HG03378 (cell line): Measurements from ENCODE around the gene EPN3.

Source experiments
- ATAC-seq: cut with Tn5 transposase; IDR thresholded peaks from one replicate; pipeline ENCODE4 v1.9.1; 2021; ENCODE audit warnings: mild to moderate bottlenecking, moderate library complexity; ENCODE audit not compliant: unreplicated experiment

Gene EPN3

GRCh38 chr17:50532452-50533024, at the start of gene EPN3:
EPN3 (plus strand) TSS chr17:50532735; CDS start chr17:50536557, 3,822 bp downstream.
- no peak for ATAC-seq

- no peak for ATAC-seq
Observed at GRCh38 chr17:50483266-50483665, 49.3 kb upstream of the EPN3 start.

GRCh38 chr17:50484386-50485155, 48.0 kb upstream of the EPN3 start:
- ATAC-seq = no peak

DNA sequence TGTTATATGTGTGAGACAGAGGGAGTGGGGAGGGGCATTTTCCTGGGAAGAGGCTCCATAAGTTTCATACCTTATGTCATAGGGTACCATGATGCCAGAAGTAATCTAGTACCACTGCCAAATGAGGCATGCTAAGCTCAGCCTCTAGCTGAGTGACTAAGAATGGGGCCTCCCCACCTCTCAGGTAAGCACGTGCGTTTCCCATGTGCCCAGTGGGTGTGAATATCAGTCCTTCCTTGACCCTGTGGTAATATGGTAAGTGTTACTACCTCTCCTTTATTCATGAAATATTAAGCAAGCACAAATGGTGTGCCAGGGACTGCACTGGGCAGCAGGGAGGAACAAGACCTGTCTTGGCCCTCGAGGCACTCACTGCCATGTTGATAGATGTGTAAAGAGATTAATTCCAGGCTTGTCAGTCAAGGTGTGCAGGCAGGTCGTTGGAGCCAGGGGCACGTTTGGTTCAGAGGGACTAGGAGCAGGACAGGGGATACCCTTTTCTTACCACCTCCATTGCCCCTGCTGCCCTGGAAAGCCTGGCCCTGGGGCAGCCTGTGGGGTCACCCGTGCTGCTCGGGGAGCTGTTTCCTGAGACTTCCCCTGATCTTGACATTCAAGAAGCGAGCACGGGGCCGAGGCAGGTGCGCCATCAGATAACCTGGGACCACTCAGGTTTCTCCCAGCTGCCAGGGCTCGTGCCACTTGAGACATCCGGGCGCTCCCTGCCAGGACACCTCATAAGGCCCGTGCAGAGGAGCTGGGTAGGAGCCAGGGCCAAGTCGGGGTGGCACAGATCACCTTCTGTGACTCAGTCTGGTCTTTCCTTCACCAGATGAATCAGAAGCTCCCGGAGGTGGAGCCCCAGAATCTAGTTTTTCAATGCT, 45.1 kb upstream of the EPN3 start:
- no peak for ATAC-seq

DNA sequence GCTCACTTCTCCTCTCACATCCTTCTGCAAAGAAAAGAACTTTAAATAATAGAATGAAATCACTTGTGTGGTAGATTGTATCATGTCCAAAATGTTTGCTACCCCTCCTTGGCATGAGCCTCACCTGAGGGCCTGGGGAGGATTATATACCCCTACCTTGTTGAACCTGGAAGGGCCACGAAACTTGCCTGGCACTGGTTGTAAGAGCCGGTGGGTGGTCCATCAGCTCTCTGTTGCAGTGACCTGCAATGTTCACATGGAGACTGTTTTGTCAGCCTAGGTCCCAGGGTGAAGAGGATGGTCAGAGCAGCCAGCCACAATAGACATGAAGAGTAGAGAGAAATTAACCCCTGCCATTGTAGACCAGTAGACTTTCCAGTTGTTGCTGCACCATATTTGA, 43.7 kb upstream of the EPN3 start:
- no peak for ATAC-seq

GRCh38 chr17:50491505-50491904, 41.0 kb upstream of the EPN3 start:
- ATAC-seq = no peak

DNA sequence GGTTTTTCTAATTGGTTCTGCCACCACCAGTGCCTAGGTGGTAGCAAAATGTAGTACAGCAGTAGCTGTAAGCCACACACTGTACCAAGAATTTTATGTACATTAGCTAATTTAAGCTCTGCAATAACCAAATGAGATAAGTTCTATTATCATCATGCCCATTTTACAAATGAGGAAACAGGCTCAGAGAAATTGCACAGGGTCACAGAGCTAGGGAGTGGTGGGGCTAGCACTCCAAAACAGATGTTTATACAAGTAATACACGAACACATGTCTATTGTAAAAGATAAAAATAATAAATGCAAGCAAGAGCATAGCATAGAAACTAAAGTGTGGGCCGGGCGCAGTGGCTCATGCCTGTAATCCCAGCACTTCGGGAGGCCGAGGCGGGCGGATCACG, 40.3 kb upstream of the EPN3 start:
- no peak for ATAC-seq

DNA sequence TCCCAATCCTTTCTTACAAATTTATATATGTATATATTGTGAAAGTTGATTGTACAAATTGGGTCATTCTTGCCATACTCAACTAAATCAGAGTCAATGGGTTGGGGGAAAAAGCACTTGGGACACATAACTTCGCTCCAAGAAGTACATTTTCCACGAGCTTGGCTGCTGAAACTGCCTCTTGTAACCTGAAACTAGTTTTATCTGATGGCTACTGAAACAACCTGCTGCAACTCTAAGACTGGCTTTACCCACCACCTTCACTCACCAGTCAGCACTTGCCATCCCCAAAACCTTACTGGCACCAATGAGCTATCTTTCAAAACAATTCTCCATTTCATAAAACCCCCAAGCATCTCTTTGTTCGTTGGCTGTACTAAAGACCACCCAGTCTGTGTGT, 38.8 kb upstream of the EPN3 start:
- ATAC-seq = no peak

DNA sequence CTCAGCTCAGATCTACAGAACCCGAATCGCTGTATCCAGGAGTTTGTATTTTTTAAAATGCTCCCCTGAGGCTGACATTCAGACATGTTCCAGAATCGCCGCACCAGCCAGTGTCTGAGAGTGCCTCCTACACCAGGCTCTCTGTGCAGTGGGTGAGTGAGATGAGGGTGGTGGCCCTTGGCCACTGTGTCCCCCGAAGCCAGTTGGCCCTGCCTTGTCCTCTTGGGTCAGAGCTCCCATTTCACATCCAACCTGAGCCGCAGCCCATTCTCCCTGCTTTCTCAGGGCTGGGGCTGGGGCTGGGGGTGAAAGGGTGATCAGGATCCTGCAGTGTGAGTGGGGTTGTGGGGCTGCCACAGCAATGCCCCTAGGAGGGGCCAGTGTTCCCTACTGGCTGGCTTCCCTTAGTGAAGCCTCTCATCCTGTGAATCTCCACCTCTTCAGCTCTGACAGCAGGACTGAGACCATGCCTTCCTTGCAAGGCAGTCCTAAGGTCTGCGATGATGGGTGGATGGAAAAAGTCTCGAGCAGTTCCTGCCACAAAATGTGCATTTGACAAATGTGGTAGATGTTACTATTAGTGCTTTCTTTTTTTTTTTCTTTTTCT, 37.2 kb upstream of the EPN3 start:
- ATAC-seq = no peak

- no peak for ATAC-seq
Observed at GRCh38 chr17:50495918-50496317, 36.6 kb upstream of the EPN3 start.

DNA sequence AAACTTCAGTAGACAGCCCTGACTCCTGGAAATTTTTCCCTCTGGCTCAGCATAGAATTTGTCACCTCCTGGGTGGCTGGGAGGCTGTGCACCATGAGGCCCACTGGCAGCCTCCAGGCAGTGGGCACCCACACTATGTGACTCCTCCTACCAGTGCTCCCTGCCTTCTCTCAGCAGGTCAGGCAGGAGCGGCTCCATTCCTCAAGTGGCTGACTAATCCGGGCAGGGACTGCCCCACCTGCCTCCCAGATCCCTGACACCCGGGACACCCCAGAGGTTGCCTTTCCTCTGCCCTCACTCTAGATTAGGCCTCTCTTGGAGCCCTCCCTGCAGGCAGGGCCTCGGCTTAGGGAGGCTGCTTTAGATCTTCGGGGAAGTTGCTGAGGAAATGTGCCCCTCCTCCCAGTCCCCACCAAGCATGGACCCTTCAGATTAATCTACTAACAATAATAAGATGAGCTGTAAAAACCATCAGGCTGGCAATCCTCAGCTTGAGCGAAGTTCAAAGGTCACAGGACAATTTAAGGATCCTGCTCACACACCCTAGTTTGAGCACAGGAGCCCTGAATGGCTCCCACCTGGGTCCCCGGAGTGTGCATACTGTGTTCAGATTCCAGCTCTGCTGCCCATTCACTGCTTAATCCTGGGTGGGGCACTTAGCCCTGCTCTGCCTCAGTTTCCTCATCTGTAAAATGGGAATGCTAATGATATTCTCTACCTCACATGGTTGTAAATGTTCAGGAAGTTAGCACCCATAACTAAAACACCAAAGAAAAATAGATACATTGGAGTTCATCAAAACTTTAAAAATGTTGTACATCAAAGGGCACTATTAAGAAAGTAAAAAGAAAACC, 34.3 kb upstream of the EPN3 start:
- no peak for ATAC-seq

- no peak for ATAC-seq
Observed at GRCh38 chr17:50499270-50499669, 33.3 kb upstream of the EPN3 start.

DNA sequence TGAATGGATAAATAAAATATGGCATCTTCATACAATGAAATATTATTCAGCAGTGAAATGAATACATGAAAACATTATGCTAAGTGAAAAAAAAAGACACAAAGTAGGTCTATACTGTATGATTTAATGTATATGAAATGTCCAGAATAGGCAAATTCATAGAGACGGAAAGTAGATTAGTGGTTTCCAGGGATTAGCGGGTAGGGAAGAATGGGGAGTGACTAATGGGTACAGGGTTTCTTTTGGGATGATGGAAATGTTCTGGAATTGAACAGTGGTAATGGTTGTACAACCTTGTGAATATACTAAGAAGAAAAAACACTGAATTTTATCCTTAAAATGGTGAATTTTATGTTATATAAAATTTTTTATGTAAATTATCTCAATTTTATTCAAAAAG, 32.8 kb upstream of the EPN3 start:
- no peak for ATAC-seq

DNA sequence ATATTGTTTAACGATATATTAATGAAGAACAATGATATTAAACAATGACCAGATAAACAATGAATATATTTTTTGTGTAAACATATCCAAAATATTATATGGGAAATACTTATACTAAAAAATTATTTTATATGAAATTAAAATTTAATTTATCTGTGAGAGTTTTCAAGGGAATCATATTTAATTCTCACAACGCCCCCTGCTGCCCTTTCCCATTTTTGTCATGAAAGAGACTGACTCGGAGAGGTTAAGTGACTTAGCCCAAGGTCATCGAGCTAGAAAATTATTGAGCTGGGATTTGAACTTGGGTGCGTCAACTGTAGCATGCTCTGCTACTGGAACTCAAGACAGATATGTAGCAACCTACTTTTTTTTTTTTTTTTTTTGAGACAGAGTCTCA, 31.5 kb upstream of the EPN3 start:
- ATAC-seq = no peak

DNA sequence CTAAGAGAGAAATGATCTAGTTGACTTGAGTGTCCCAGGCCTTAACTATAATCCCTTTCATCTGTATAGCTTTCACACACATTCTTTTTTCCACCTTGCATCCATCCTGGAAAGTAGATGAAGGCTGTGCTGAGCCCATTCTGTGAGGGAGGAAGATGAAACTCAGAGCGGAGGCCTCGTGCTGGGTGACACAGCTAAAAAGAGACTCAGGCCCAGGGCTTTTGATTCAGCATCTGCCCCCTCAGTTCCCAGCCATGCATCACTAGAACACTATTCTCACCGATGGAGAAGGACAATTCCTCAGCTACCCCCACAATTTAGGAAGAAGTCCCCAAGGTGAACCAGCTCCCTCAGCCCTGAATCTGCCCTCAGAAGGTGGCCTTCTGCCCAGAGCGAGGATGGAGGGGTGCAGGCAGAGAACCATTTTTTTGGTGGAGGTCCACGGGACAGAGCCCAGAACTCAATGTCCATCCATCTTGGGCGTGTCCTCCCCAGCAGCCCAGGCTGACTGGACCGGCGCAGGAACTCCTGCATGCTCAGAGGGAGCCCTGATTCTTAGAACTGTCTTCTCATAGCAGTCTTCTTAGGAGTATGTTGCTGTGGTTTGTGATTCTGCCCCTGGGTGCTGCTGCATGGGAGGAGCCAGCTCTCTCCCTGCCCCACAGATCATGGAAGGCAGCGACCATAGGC, 30.1 kb upstream of the EPN3 start:
- ATAC-seq = no peak

DNA sequence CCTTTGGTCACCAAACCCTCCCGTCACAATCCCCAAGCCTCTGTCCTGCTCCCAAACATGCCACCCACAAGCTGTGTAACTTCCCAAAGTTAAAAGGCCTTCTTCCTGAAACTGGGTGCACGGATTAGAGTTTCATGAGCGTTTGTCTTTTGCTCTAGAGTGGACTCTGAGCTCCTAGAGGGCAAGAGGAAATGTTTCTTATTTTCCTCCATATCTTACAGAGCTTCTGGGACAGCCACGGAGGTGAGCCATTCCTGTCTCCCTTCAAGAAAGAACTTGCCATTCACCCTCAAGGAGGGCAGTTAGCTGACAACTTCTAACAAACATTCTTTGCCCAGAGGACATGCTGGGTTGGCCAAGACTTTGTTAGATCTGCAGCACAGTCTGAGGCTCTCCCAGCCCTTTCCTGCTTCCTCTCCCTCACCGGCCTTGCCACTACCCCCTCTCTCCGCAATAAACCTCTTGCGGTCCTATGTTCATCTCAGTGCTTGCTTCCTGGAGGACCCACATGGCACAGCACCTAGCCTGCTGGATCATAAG, 26.9 kb upstream of the EPN3 start:
- no peak for ATAC-seq

- no peak for ATAC-seq
Observed at GRCh38 chr17:50506298-50506697, 26.2 kb upstream of the EPN3 start.

DNA sequence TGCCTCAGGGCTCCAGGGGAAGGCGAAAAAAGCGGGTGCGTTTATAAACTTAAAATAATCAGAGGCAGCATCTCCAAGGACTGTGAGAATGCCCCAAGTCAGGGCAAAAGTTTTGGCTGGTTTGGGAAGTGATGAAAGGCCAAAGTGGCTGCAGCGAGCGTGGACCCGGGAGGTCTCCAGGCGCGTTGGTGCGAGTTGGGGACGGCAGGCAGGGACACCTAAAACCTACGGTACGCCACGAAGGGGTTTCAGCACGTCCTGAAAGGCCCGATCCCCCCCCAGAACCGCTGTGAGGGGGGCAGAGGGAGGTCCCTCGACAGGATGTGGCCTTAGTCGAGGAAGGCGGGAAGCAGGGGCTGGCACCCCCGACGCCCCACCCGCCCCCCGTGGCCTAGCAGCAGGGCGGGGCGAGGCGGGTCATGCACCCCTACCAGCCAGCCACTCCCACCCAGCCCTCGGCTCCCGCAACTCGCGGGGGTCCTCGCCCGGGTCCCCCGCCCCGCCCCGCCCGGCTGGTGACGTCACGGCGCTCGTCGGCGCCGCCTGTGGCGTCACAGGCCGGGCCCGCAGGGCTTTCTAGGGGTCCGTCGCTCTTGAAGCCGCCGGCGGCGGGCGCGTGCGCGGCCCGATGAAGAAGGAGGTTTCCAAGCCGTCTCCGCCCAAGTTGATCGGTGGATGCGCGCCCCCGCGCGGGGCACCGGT, 24.5 kb upstream of the EPN3 start, which contains the start of gene MYCBPAP:
MYCBPAP (plus strand) TSS at position 569 of the 702 bp plus-strand sequence. CDS start 236 bp downstream, outside the sequence.
- no peak for ATAC-seq
